ENCODE measurements around the gene TRPV4. TPM values are rescaled to one million over a fixed set of nuclear protein-coding genes. Genes with fewer than 3 reads are reported as not detected.

The TRPV4 gene
- total RNA-seq, 2 donors from 2014 or later, result 0.59 to 0.90 TPM

DNA sequence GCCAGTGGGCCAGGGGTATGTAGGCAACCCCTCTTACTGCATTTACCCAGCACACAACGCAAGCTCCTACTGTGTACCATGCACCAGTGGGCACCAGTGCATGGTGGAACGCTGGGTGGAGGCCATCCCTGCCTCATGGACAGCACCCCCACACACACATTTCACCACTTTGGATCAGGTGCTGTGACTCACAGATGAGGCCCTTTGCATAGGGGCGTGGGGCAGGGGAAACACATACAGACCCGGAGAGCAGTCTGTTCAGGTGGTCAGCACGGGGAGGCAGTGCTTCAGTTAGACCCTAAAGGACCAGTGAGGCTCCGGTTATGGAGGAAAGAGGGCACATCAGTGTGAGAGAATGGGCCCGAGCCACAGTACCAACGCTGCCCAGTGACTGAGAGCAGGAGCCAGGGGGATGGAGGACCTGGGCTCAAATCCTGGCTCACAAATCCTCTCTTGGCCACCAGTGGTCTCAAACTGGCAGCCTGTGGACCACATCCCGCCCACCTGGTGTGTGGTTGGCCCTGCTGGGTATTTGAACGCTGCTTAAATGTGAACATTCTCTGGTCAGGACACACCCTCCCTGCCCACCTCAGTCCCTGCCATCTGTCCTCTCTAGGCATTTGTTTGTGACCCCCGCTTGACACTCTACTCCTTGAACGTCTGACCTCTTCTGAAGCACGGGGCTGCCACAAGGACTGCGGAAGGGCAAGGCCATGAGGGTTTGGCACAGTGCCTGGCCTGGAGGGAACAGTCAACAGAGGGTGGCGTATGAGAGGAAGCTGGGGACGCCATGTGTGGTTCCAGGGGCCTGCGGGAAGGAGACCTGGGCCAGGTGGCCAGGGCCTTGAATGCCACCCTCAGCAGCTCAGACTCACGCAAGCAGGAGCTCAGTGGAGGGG is 72.9 kb downstream of the TRPV4 start:
- no peak overlapping the region for H3K4me3 ChIP-seq
- peaks cover 0 to 14% of the 10 kb centered on the region in 2 donors for H3K9me3 ChIP-seq
- H3K36me3 ChIP-seq, result no peaks in the 10 kb centered on the region
- TF ChIP-seq, protein P1, sequence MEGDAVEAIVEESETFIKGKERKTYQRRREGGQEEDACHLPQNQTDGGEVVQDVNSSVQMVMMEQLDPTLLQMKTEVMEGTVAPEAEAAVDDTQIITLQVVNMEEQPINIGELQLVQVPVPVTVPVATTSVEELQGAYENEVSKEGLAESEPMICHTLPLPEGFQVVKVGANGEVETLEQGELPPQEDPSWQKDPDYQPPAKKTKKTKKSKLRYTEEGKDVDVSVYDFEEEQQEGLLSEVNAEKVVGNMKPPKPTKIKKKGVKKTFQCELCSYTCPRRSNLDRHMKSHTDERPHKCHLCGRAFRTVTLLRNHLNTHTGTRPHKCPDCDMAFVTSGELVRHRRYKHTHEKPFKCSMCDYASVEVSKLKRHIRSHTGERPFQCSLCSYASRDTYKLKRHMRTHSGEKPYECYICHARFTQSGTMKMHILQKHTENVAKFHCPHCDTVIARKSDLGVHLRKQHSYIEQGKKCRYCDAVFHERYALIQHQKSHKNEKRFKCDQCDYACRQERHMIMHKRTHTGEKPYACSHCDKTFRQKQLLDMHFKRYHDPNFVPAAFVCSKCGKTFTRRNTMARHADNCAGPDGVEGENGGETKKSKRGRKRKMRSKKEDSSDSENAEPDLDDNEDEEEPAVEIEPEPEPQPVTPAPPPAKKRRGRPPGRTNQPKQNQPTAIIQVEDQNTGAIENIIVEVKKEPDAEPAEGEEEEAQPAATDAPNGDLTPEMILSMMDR (IDR thresholded peaks at IDR 0.05), result no peak
- H3K4me1 ChIP-seq, result peaks cover 0 to 18% of the 10 kb centered on the region in 2 donors
- no peak for DNase-seq (ENCODE audit: low spot score)
- H3K27ac ChIP-seq, result no peak overlapping the region
- H3K27me3 ChIP-seq, result no peaks in the 10 kb centered on the region

DNA sequence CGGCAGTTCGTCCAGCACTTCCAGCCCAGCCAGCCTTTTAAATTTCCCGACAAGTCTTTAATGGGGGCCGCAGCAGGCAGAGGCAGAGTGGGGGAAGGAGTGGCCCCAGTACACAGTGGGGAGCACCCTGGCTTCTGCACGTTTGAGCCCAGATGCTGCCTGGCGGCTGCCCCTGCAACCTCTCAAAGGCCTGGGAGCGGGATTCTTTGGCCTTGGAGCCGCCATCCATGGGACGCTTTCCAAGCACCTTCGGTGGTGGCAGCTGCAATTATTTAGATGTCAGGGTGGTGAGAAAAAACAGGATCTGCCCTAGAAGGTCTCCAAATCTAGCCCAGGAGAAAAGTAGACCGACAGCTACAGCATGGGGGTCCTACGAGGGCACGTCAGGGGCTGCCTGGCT is 73.6 kb downstream of the TRPV4 start:
- H3K4me1 ChIP-seq, result peaks cover 0 to 18% of the 10 kb centered on the region in 2 donors
- TF ChIP-seq, protein P1 (IDR thresholded peaks at IDR 0.05), result no peak
- H3K27ac ChIP-seq, result no peak overlapping the region

DNA sequence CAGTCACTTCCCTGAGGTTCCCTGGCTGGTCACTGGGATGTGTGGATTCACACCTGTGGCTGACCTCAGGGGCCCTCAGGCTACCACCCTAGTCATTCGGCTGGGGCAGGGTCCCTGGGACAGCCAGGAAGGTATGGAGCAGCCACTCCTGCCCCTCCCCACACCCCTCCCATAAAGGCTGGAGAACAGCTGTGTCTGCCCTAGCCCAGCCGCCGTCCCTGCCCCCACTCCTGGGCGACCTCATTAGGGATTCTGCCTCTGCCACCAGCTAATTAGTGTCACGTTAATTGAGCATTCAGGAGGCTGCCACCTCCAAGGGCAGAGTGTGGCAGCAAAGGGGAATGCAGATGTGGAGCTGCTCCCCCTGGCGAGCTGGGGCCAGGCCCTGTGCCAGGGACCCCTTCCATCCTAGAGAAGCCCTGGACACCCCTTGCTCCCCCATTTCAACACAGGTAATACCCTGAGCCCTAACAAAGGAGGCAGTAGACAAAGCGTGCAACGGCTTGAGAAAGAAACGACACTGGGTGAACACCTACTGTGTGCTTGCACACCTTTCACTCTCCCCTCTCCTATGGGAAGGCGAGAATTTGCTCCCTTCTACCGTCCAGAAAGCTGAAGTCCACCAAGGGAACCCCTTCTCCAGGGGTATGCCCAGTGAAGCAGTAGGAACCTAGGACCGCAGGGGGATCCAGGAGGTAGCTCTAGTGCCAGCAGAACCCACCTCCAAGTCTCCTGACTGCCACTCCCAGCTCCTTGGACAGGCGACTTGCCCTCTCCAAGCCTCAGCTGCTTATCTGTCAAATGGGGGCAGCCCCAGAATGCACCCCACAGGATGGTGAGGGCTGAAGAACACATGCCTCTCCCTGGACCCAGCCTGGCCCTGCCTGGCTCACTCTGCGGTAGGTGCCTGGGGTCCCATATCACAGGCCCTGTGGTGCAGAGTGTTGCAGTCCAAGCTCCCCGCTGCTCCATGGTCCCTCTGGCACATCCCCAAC is 74.5 kb downstream of the TRPV4 start:
- H3K36me3 ChIP-seq, result no peaks in the 10 kb centered on the region
- TF ChIP-seq, protein P1 (IDR thresholded peaks at IDR 0.05), result no peak
- peaks cover 0 to 14% of the 10 kb centered on the region in 2 donors for H3K9me3 ChIP-seq
- no peak overlapping the region for H3K27ac ChIP-seq
- no peak overlapping the region for H3K4me3 ChIP-seq
- no peaks in the 10 kb centered on the region for H3K27me3 ChIP-seq
- peaks cover 0 to 18% of the 10 kb centered on the region in 2 donors for H3K4me1 ChIP-seq
- no peak for DNase-seq (ENCODE audit: low spot score)

More for the DNA sequence above, 73.6 kb downstream of the TRPV4 start:
- Histone ChIP-seq H3K27me3 (no peaks in the 10 kb centered on the region), H3K36me3 (no peaks in the 10 kb centered on the region), H3K4me3 (no peak overlapping the region), H3K9me3 (peaks cover 0 to 14% of the 10 kb centered on the region in 2 donors)
- DNase-seq (ENCODE audit: low spot score), result no peak

DNA sequence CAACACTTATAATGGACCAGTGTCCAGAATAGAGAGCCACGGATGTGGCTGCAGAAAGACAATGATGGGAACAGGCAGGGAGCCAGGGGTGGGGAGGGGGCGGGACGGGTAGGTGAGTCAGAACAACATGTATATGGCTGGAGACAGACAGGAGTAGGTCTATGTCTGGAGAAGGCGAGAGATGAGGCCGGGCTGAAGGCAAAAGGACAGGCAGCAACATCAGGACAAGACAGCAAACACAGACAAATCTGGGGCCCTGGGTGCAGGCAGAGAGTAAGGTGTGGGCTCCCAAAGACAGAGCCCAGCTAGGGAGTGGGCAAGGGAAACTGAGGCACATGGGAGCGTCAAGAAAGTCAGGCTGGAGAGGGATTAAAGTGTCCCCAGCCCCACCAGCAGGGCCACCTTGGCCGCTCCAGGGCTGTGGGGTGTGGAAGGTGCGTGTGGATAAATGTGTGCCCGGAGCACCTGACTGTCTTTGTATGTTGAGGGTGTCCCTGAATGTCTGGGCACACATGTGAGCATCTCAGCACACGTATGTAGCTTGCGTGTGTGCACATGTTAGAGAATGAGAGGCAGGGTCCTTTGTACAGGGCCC is 75.4 kb downstream of the TRPV4 start:
- H3K4me3 ChIP-seq, result no peak overlapping the region
- DNase-seq (ENCODE audit: low spot score), result no peak
- H3K4me1 ChIP-seq, result peaks cover 0 to 18% of the 10 kb centered on the region in 2 donors
- H3K9me3 ChIP-seq, result peaks cover 0 to 10% of the 10 kb centered on the region in 2 donors
- H3K27me3 ChIP-seq, result no peaks in the 10 kb centered on the region
- no peaks in the 10 kb centered on the region for H3K36me3 ChIP-seq
- no peak overlapping the region for H3K27ac ChIP-seq
- TF ChIP-seq, protein P1 (IDR thresholded peaks at IDR 0.05), result no peak

DNA sequence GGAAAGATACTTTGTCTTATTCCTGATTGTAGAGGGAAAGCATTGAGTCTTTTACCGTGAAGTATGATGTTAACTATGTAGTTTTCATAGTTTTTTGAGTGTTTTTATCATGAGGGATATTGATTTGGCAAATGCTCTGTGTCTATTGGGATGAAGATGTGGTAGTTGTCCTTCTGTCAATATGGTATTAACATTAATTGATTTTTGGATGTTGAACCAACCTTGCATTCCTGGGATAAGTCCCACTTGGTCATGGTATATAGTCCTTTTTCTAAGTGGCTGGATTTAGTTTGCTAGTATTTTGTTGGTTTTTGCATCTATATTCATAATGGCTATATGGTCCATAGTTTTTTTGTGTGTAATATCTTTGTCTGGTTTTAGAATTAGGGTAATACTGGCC is 76.7 kb downstream of the TRPV4 start:
- H3K4me1 ChIP-seq, result peaks cover 0 to 22% of the 10 kb centered on the region in 2 donors
- no peak overlapping the region for H3K27ac ChIP-seq
- no peak overlapping the region for H3K4me3 ChIP-seq
- no peak for DNase-seq (ENCODE audit: low spot score)
- H3K36me3 ChIP-seq, result no peaks in the 10 kb centered on the region
- peaks cover 0 to 10% of the 10 kb centered on the region in 2 donors for H3K9me3 ChIP-seq
- H3K27me3 ChIP-seq, result no peaks in the 10 kb centered on the region
- TF ChIP-seq, protein P1 (IDR thresholded peaks at IDR 0.05), result no peak

Measured in right atrium auricular region (tissue), 2 donors.